ENCODE results near the gene ISL2. TPM values are rescaled to one million over a fixed set of nuclear protein-coding genes. Genes with fewer than 3 reads are reported as not detected.

ISL2 gene
- polyA plus RNA-seq, 2 of the 4 experiments (the other 2 are of a cell fraction): 2.6 to 3.2 TPM

GRCh38 chr15:76386926-76387325 lies 50.4 kb downstream of the ISL2 start:
- TF ChIP-seq FOSB (CRISPR knock-in tag; IDR thresholded peaks at IDR 0.05) (no peak), ZFP36 (IDR thresholded peaks at IDR 0.05; ENCODE audit: borderline replicate concordance, partially characterized antibody) (no peak), RNF2 (IDR thresholded peaks at IDR 0.05; ENCODE audit: borderline replicate concordance, low read depth) (no peak), TFCP2L1 (CRISPR knock-in tag; IDR thresholded peaks at IDR 0.05) (no peak), RFX5 (IDR thresholded peaks at IDR 0.05) (no peak), ZNF302 (CRISPR knock-in tag; IDR thresholded peaks at IDR 0.05) (no peak), CBX8 (IDR thresholded peaks at IDR 0.05) (no peak), GATA3 (IDR thresholded peaks at IDR 0.05; ENCODE audit: borderline replicate concordance) (no peak), MYC (IDR thresholded peaks at IDR 0.05; ENCODE audit: borderline replicate concordance, low read length) (no peak), SREBF2 (IDR thresholded peaks at IDR 0.05) (no peak), RAD21 (conservative IDR thresholded peaks at IDR 0.05 in 1 of 2, IDR thresholded peaks at IDR 0.05 in 1 of 2) (no peak), BHLHE40 (IDR thresholded peaks at IDR 0.05; ENCODE audit: low read depth, low read length) (no peak), MAZ (IDR thresholded peaks at IDR 0.05; ENCODE audit: borderline replicate concordance, low read depth, low read length) (no peak), PHF8 (IDR thresholded peaks at IDR 0.05; ENCODE audit: borderline replicate concordance, low read depth) (no peak)
- TF ChIP-seq, protein P1, sequence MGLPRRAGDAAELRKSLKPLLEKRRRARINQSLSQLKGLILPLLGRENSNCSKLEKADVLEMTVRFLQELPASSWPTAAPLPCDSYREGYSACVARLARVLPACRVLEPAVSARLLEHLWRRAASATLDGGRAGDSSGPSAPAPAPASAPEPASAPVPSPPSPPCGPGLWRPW (IDR thresholded peaks at IDR 0.05): no peak
- TF ChIP-seq, protein P2, sequence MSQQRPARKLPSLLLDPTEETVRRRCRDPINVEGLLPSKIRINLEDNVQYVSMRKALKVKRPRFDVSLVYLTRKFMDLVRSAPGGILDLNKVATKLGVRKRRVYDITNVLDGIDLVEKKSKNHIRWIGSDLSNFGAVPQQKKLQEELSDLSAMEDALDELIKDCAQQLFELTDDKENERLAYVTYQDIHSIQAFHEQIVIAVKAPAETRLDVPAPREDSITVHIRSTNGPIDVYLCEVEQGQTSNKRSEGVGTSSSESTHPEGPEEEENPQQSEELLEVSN (IDR thresholded peaks at IDR 0.05; ENCODE audit: borderline replicate concordance, low read depth): no peak
- TF ChIP-seq, protein P3, sequence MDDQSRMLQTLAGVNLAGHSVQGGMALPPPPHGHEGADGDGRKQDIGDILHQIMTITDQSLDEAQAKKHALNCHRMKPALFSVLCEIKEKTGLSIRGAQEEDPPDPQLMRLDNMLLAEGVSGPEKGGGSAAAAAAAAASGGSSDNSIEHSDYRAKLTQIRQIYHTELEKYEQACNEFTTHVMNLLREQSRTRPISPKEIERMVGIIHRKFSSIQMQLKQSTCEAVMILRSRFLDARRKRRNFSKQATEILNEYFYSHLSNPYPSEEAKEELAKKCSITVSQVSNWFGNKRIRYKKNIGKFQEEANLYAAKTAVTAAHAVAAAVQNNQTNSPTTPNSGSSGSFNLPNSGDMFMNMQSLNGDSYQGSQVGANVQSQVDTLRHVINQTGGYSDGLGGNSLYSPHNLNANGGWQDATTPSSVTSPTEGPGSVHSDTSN (IDR thresholded peaks at IDR 0.05): no peak
- TF ChIP-seq, protein P4, sequence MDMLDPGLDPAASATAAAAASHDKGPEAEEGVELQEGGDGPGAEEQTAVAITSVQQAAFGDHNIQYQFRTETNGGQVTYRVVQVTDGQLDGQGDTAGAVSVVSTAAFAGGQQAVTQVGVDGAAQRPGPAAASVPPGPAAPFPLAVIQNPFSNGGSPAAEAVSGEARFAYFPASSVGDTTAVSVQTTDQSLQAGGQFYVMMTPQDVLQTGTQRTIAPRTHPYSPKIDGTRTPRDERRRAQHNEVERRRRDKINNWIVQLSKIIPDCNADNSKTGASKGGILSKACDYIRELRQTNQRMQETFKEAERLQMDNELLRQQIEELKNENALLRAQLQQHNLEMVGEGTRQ (IDR thresholded peaks at IDR 0.05): no peak
- TF ChIP-seq, protein P5, sequence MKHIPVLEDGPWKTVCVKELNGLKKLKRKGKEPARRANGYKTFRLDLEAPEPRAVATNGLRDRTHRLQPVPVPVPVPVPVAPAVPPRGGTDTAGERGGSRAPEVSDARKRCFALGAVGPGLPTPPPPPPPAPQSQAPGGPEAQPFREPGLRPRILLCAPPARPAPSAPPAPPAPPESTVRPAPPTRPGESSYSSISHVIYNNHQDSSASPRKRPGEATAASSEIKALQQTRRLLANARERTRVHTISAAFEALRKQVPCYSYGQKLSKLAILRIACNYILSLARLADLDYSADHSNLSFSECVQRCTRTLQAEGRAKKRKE (CRISPR knock-in tag; IDR thresholded peaks at IDR 0.05; ENCODE audit: low read depth): no peak
- Histone ChIP-seq H3K9me3 (no peaks in the 10 kb centered on the region), H3K4me1 (peaks cover 6% of the 10 kb centered on the region; the same call in 1 of the 3 replicates), H3K4me2 (no peak overlapping the region), H3K4me3 (no peak overlapping the region), H3K27ac (no peak overlapping the region)
- no peak for ATAC-seq
- FAIRE-seq: no peak
- POLR2A ChIA-PET: no interaction called here
- CTCF ChIA-PET: no interaction called here
- 85% methylated on average over 2 of the region's 2 CpGs for WGBS (ENCODE audit: missing lambda C conversion rate)
- no peak for DNase-seq (ENCODE audit: low read depth in 1 of 2, low spot score in 1 of 2)

DNA sequence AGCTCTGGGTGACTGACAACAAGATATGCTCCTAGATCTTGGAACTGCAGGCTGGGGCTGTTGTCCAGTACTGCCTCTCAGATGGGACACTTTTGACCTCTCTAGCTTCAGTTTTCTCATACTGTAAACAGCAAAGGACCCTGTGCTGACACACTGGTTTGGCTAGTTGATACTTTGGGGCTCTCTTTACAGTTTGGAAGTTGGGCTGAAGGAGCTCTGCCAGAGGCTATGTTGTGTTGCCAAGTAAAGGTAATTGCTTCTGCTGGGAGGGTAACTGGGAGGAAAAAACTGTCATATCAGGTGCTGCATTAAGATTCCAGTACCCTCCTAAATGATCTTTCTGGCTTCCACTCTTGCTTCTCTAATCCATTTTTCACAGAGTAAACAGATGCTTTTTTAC lies 54.0 kb downstream of the ISL2 start:
- TF ChIP-seq POLR2AphosphoS2 (conservative IDR thresholded peaks at IDR 0.05; ENCODE audit: low read length) (no peak), CHD4 (IDR thresholded peaks at IDR 0.05; ENCODE audit: borderline replicate concordance) (no peak), SREBF2 (IDR thresholded peaks at IDR 0.05) (no peak), BHLHE40 (IDR thresholded peaks at IDR 0.05; ENCODE audit: low read depth, low read length) (no peak), NPAS2 (CRISPR knock-in tag; IDR thresholded peaks at IDR 0.05; ENCODE audit: borderline replicate concordance) (no peak), JUN (IDR thresholded peaks at IDR 0.05) (no peak), HOXB13 (CRISPR knock-in tag; IDR thresholded peaks at IDR 0.05; ENCODE audit: low read depth) (no peak), RFX5 (IDR thresholded peaks at IDR 0.05) (no peak), ZC3H11A (IDR thresholded peaks at IDR 0.05) (no peak), ZSCAN20 (CRISPR knock-in tag; IDR thresholded peaks at IDR 0.05) (no peak), EHF (CRISPR knock-in tag; IDR thresholded peaks at IDR 0.05) (no peak), ZNF302 (CRISPR knock-in tag; IDR thresholded peaks at IDR 0.05) (no peak), EHMT2 (IDR thresholded peaks at IDR 0.05; ENCODE audit: low read depth) (no peak)
- TF ChIP-seq, protein P1 (IDR thresholded peaks at IDR 0.05): no peak
- TF ChIP-seq, protein P5 (CRISPR knock-in tag; IDR thresholded peaks at IDR 0.05; ENCODE audit: low read depth): no peak
- Histone ChIP-seq H3K4me3 (no peak overlapping the region), H3K4me2 (no peak overlapping the region), H3K27ac (no peak overlapping the region), H3K9me3 (no peaks in the 10 kb centered on the region), H3K4me1 (peaks cover 6% of the 10 kb centered on the region; the same call in 1 of the 3 replicates)
- peak in 1 of 2 experiments; percentile 27; a peak in 2 of 6 replicates for ATAC-seq
- CTCF ChIA-PET: interaction anchor here (0.5 to 1.8 kb wide), 3 partner anchors 10 to 41 kb away, joined by 3 to 8 read pairs (median 3); no protein-coding TSS in a partner anchor
- POLR2A ChIA-PET: no interaction called here
- no peak for FAIRE-seq
- DNase-seq (ENCODE audit: low read depth in 1 of 2, low spot score in 1 of 2): no peak
